HEK293 (cell line): Measurements from ENCODE around the gene CLDN8.

ENCODE experiments used
- CTCF ChIA-PET: fragments of 350-600 bp; formaldehyde crosslinking; extraction: SDS; loops from one replicate; lab custom pipeline; 2021; ENCODE audit warnings: antibody characterized with exemption; lab: Yijun Ruan, JAX
- POLR2A ChIA-PET: fragments of 300-600 bp; formaldehyde crosslinking; extraction: SDS; loops from one replicate; lab custom pipeline; 2020; ENCODE audit warnings: antibody characterized with exemption, inconsistent platforms; lab: Yijun Ruan, JAX
- H3K27ac ChIP-seq: fragments of 200-500 bp; sonication (Bioruptor generic); 2 replicates; pipeline ENCODE4 v1.5.1; 2014; ENCODE audit warnings: low read depth, low read length, control low read depth, inconsistent platforms; ENCODE audit errors: extremely low read depth
- H3K36me3 ChIP-seq, 2 experiments: fragments of 200-500 bp in 1 of 2; sonication (Bioruptor generic) in 1 of 2; 1 replicate in 1 of 2; 2 replicates in 1 of 2; pipeline ENCODE4 v1.5.1; 2014 to 2017; ENCODE audit warnings: inconsistent platforms in 2 of 2, low read length in 2 of 2; ENCODE audit not compliant: control insufficient read depth in 2 of 2, insufficient read depth in 1 of 2
- H3K4me1 ChIP-seq: fragments of 200-500 bp; sonication (Bioruptor generic); 2 replicates; pipeline ENCODE4 v1.5.1; 2014; ENCODE audit warnings: mild to moderate bottlenecking, low read length, inconsistent platforms; ENCODE audit not compliant: control insufficient read depth, insufficient read depth
- H3K4me3 ChIP-seq: 2 replicates; pipeline ENCODE4 v1.5.1; 2011; ENCODE audit warnings: low read depth, mild to moderate bottlenecking, control low read depth, low read length, moderate library complexity
- H3K9me3 ChIP-seq: fragments of 200-500 bp; sonication (Bioruptor generic); 2 replicates; pipeline ENCODE4 v1.5.1; 2014; ENCODE audit warnings: low read depth, low read length, inconsistent platforms; ENCODE audit not compliant: control insufficient read depth, insufficient read depth
- KLF7 ChIP-seq: fragments of 450-650 bp; formaldehyde crosslinking; IDR thresholded peaks from 2 replicates; pipeline ENCODE4 v1.5.1; 2016; ENCODE audit warnings: missing biosample characterization, missing genetic modification characterization, borderline replicate concordance
- OSR2 ChIP-seq: fragments of 450-650 bp; formaldehyde crosslinking; IDR thresholded peaks from 2 replicates; pipeline ENCODE4 v1.5.1; 2016; ENCODE audit warnings: missing biosample characterization, missing genetic modification characterization
- SETDB1 ChIP-seq: IDR thresholded peaks from one replicate; pipeline ENCODE4 v1.6.1; 2017; ENCODE audit warnings: mild to moderate bottlenecking, low read length, moderate library complexity, mixed read lengths; ENCODE audit not compliant: insufficient read length
- YY1 ChIP-seq: fragments of 450-650 bp; formaldehyde crosslinking; IDR thresholded peaks from 2 replicates; pipeline ENCODE4 v1.5.1; 2018; ENCODE audit warnings: missing biosample characterization, missing genetic modification characterization
- ZBTB8A ChIP-seq: fragments of 450-650 bp; formaldehyde crosslinking; IDR thresholded peaks from 2 replicates; pipeline ENCODE4 v1.5.1; 2016; ENCODE audit warnings: missing biosample characterization, missing genetic modification characterization
- ZFP69B ChIP-seq: fragments of 450-650 bp; formaldehyde crosslinking; IDR thresholded peaks from 2 replicates; pipeline ENCODE4 v1.5.1; 2016; ENCODE audit warnings: missing biosample characterization, missing genetic modification characterization
- ZNF10 ChIP-seq: fragments of 450-650 bp; formaldehyde crosslinking; IDR thresholded peaks from 2 replicates; pipeline ENCODE4 v1.5.1; 2017; ENCODE audit warnings: missing biosample characterization, missing genetic modification characterization
- ZNF112 ChIP-seq: fragments of 450-650 bp; formaldehyde crosslinking; IDR thresholded peaks from 2 replicates; pipeline ENCODE4 v1.5.0; 2017; ENCODE audit warnings: missing biosample characterization, missing genetic modification characterization
- ZNF138 ChIP-seq: fragments of 450-650 bp; formaldehyde crosslinking; IDR thresholded peaks from 2 replicates; pipeline ENCODE4 v1.5.1; 2016; ENCODE audit warnings: missing biosample characterization, missing genetic modification characterization, borderline replicate concordance
- ZNF37A ChIP-seq: fragments of 450-650 bp; IDR thresholded peaks from 2 replicates; pipeline ENCODE4 v1.5.1; 2018; ENCODE audit warnings: missing biosample characterization, missing genetic modification characterization
- ZNF416 ChIP-seq: fragments of 450-650 bp; formaldehyde crosslinking; IDR thresholded peaks from 2 replicates; pipeline ENCODE4 v1.5.1; 2016; ENCODE audit warnings: missing biosample characterization, missing genetic modification characterization
- ZNF433 ChIP-seq: fragments of 450-650 bp; formaldehyde crosslinking; IDR thresholded peaks from 2 replicates; pipeline ENCODE4 v1.5.1; 2016; ENCODE audit warnings: missing biosample characterization, missing genetic modification characterization, low read depth
- ZNF48 ChIP-seq: fragments of 450-650 bp; formaldehyde crosslinking; IDR thresholded peaks from 2 replicates; pipeline ENCODE4 v1.5.1; 2016; ENCODE audit warnings: missing biosample characterization, missing genetic modification characterization
- ZNF670 ChIP-seq: fragments of 450-650 bp; formaldehyde crosslinking; IDR thresholded peaks from 2 replicates; pipeline ENCODE4 v1.5.1; 2016; ENCODE audit warnings: missing biosample characterization, missing genetic modification characterization, low read depth
- ZSCAN16 ChIP-seq: fragments of 450-650 bp; formaldehyde crosslinking; IDR thresholded peaks from 2 replicates; pipeline ENCODE4 v1.5.1; 2016; ENCODE audit warnings: missing biosample characterization, missing genetic modification characterization
- ZSCAN30 ChIP-seq: fragments of 450-650 bp; IDR thresholded peaks from 2 replicates; pipeline ENCODE4 v1.5.1; 2018; ENCODE audit warnings: missing biosample characterization, mild to moderate bottlenecking, missing genetic modification characterization, moderate library complexity
- TF ChIP-seq, protein P1 (sequence below): fragments of 450-650 bp; formaldehyde crosslinking; IDR thresholded peaks from 2 replicates; pipeline ENCODE4 v1.5.1; 2017; ENCODE audit warnings: missing biosample characterization, missing genetic modification characterization
- TF ChIP-seq, protein P2 (sequence below): fragments of 450-650 bp; formaldehyde crosslinking; IDR thresholded peaks from 2 replicates; pipeline ENCODE4 v1.5.1; 2016; ENCODE audit warnings: missing biosample characterization, missing genetic modification characterization, low read depth
- TF ChIP-seq, protein P3 (sequence below): fragments of 450-650 bp; formaldehyde crosslinking; IDR thresholded peaks from 2 replicates; pipeline ENCODE4 v1.5.1; 2016; ENCODE audit warnings: missing biosample characterization, missing genetic modification characterization
- TF ChIP-seq, protein P4 (sequence below): fragments of 450-650 bp; formaldehyde crosslinking; IDR thresholded peaks from 2 replicates; pipeline ENCODE4 v1.5.1; 2016; ENCODE audit warnings: missing biosample characterization, missing genetic modification characterization
- TF ChIP-seq, protein P5 (sequence below): sonication (generic); formaldehyde crosslinking; IDR thresholded peaks from 2 replicates; pipeline ENCODE4 v1.8.1; 2022; ENCODE audit warnings: mild to moderate bottlenecking, moderate library complexity, missing genetic modification reagents
- TF ChIP-seq, protein P6 (sequence below): fragments of 450-650 bp; formaldehyde crosslinking; IDR thresholded peaks from 2 replicates; pipeline ENCODE4 v1.5.1; 2017; ENCODE audit warnings: missing biosample characterization, missing genetic modification characterization

Gene CLDN8

DNA sequence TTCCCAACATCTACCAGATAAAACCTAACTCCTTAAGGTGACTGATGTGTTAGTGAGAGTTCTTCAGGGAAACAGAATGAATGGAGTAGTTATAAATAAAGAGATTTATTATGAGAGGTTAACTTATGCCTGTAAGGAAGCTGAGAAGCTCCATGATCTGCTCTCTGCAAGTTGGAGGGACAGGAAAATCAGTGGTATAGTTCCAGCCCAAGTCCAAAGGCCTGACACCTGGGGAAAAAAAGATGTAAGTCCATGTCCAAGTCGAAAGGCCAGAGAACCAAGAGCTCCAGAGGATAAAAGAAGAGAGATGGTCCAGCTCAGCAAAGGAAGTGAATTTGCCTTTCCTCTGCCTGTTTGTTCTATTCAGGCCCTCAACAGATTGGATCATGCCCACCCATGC lies 39.8 kb upstream of the CLDN8 start:
- ChIA-PET POLR2A (no interaction called here), CTCF (interaction anchor here (0.6 kb wide), 1 partner anchor 101 kb away, joined by 3 read pairs; no protein-coding TSS in a partner anchor)
- no peaks in the 10 kb centered on the region for H3K36me3 ChIP-seq
- no peak overlapping the region for H3K4me3 ChIP-seq
- H3K27ac ChIP-seq = no peak overlapping the region
- no peaks in the 10 kb centered on the region for H3K4me1 ChIP-seq
- no peak for TF ChIP-seq OSR2 (tag by site-specific recombination)
- TF ChIP-seq, protein P1, sequence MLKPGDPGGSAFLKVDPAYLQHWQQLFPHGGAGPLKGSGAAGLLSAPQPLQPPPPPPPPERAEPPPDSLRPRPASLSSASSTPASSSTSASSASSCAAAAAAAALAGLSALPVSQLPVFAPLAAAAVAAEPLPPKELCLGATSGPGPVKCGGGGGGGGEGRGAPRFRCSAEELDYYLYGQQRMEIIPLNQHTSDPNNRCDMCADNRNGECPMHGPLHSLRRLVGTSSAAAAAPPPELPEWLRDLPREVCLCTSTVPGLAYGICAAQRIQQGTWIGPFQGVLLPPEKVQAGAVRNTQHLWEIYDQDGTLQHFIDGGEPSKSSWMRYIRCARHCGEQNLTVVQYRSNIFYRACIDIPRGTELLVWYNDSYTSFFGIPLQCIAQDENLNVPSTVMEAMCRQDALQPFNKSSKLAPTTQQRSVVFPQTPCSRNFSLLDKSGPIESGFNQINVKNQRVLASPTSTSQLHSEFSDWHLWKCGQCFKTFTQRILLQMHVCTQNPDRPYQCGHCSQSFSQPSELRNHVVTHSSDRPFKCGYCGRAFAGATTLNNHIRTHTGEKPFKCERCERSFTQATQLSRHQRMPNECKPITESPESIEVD (tag by site-specific recombination) = no peak
- no peak for TF ChIP-seq ZNF112 (tag by site-specific recombination)
- no peak for TF ChIP-seq ZSCAN16 (tag by site-specific recombination)
- TF ChIP-seq, protein P2, sequence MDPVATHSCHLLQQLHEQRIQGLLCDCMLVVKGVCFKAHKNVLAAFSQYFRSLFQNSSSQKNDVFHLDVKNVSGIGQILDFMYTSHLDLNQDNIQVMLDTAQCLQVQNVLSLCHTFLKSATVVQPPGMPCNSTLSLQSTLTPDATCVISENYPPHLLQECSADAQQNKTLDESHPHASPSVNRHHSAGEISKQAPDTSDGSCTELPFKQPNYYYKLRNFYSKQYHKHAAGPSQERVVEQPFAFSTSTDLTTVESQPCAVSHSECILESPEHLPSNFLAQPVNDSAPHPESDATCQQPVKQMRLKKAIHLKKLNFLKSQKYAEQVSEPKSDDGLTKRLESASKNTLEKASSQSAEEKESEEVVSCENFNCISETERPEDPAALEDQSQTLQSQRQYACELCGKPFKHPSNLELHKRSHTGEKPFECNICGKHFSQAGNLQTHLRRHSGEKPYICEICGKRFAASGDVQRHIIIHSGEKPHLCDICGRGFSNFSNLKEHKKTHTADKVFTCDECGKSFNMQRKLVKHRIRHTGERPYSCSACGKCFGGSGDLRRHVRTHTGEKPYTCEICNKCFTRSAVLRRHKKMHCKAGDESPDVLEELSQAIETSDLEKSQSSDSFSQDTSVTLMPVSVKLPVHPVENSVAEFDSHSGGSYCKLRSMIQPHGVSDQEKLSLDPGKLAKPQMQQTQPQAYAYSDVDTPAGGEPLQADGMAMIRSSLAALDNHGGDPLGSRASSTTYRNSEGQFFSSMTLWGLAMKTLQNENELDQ (tag by site-specific recombination) = no peak
- H3K9me3 ChIP-seq = no peaks in the 10 kb centered on the region

DNA sequence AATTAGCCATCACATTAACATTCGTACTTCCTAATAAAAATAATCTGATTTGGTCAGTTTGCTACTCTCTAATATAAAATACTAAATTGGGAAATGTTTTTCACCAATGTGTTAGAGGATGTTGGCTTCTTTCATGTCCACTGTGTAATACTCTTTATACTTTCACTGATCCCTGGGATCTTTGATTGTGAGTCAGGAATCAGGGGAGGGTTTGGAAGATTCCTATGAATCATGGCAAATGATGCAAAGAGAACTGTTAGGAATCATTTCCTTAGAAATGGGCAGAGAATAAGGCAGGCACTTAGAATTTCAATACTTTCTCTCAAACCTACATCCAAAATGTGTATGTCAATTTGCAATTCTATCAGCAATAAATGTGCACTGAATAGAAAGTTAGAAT lies 35.9 kb upstream of the CLDN8 start:
- ChIA-PET CTCF (interaction anchor here (1.1 kb wide), 1 partner anchor 18 kb away, joined by 4 read pairs; no protein-coding TSS in a partner anchor), POLR2A (no interaction called here)
- no peak overlapping the region for H3K27ac ChIP-seq
- no peaks in the 10 kb centered on the region for H3K4me1 ChIP-seq
- TF ChIP-seq, protein P3, sequence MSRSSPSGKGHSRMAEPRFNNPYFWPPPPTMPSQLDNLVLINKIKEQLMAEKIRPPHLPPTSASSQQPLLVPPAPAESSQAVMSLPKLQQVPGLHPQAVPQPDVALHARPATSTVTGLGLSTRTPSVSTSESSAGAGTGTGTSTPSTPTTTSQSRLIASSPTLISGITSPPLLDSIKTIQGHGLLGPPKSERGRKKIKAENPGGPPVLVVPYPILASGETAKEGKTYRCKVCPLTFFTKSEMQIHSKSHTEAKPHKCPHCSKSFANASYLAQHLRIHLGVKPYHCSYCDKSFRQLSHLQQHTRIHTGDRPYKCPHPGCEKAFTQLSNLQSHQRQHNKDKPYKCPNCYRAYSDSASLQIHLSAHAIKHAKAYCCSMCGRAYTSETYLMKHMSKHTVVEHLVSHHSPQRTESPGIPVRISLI (tag by site-specific recombination) = no peak
- no peak for TF ChIP-seq ZNF670 (tag by site-specific recombination)
- TF ChIP-seq, protein P2 (tag by site-specific recombination) = no peak
- no peak for TF ChIP-seq ZBTB8A
- TF ChIP-seq ZNF10 (tag by site-specific recombination) = no peak
- TF ChIP-seq ZSCAN30 (tag by site-specific recombination) = no peak
- TF ChIP-seq, protein P4, sequence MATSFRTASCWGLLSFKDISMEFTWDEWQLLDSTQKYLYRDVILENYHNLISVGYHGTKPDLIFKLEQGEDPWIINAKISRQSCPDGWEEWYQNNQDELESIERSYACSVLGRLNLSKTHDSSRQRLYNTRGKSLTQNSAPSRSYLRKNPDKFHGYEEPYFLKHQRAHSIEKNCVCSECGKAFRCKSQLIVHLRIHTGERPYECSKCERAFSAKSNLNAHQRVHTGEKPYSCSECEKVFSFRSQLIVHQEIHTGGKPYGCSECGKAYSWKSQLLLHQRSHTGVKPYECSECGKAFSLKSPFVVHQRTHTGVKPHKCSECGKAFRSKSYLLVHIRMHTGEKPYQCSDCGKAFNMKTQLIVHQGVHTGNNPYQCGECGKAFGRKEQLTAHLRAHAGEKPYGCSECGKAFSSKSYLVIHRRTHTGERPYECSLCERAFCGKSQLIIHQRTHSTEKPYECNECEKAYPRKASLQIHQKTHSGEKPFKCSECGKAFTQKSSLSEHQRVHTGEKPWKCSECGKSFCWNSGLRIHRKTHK (tag by site-specific recombination) = no peak
- TF ChIP-seq, protein P5, sequence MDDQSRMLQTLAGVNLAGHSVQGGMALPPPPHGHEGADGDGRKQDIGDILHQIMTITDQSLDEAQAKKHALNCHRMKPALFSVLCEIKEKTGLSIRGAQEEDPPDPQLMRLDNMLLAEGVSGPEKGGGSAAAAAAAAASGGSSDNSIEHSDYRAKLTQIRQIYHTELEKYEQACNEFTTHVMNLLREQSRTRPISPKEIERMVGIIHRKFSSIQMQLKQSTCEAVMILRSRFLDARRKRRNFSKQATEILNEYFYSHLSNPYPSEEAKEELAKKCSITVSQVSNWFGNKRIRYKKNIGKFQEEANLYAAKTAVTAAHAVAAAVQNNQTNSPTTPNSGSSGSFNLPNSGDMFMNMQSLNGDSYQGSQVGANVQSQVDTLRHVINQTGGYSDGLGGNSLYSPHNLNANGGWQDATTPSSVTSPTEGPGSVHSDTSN (CRISPR knock-in tag) = no peak
- no peak for TF ChIP-seq SETDB1
- TF ChIP-seq YY1 (tag by site-specific recombination) = no peak
- no peak for TF ChIP-seq ZNF416
- TF ChIP-seq ZNF138 (tag by site-specific recombination) = no peak
- no peak for TF ChIP-seq ZNF48 (tag by site-specific recombination)
- TF ChIP-seq KLF7 (tag by site-specific recombination) = no peak
- TF ChIP-seq ZFP69B (tag by site-specific recombination) = no peak
- TF ChIP-seq, protein P6, sequence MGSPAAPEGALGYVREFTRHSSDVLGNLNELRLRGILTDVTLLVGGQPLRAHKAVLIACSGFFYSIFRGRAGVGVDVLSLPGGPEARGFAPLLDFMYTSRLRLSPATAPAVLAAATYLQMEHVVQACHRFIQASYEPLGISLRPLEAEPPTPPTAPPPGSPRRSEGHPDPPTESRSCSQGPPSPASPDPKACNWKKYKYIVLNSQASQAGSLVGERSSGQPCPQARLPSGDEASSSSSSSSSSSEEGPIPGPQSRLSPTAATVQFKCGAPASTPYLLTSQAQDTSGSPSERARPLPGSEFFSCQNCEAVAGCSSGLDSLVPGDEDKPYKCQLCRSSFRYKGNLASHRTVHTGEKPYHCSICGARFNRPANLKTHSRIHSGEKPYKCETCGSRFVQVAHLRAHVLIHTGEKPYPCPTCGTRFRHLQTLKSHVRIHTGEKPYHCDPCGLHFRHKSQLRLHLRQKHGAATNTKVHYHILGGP (tag by site-specific recombination) = no peak
- no peak for TF ChIP-seq ZNF37A (tag by site-specific recombination)
- no peak for TF ChIP-seq ZNF433 (tag by site-specific recombination)
- no peaks in the 10 kb centered on the region for H3K9me3 ChIP-seq
- H3K4me3 ChIP-seq = no peak overlapping the region
- no peaks in the 10 kb centered on the region for H3K36me3 ChIP-seq
